Fibroblast of skin of scalp (primary cell): ENCODE results near the gene TMEM151B.
"Not testable (repeated sequence)": the region's sequence is repeated elsewhere in the genome, so short reads cannot be mapped to it uniquely, and the experiment has no call there.

Experiments used
- DNase-seq: peaks from one replicate; pipeline ENCODE4 v3.0.0-alpha.2; 2013

TMEM151B gene

DNA sequence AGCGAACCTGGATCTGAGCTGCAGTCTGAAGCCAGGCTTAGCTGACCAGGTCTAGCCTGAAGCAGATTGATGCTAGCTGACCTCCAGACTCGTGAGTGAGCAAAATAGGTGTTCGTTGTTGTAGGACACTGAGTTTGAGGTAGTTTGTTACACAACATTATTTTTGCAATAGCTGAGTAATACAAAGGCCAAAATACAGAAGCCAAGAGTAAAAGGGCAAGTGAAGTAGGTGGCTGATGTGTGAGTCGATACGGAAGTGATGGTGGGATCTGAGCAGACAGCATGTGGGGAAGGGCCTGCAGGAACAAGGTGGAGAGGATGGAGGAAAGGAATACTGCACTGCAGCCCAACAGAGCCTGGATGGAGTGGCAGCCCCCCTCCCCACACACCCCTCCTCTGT is 63.7 kb downstream of the TMEM151B start:
- DNase-seq, result no peak

DNA sequence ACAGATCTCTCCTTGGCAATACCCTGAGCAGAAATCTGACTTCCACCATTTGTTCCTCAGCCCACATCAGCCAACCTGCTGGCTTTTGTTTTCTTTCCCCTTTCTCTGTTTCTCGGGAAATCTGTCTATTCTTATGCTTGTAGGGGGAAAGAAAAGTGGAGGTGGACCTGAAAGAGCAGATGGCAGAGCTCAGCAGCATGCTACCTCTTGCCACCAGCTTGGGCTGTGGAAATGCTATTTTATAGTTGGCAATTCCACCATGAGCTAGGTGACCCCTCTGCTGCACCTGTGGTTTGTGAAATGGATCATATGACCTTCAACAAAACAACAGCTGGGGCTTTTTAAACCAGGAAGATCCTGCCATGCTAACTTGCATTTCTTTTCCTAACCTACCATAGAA is 65.4 kb downstream of the TMEM151B start:
- DNase-seq, result no peak

DNA sequence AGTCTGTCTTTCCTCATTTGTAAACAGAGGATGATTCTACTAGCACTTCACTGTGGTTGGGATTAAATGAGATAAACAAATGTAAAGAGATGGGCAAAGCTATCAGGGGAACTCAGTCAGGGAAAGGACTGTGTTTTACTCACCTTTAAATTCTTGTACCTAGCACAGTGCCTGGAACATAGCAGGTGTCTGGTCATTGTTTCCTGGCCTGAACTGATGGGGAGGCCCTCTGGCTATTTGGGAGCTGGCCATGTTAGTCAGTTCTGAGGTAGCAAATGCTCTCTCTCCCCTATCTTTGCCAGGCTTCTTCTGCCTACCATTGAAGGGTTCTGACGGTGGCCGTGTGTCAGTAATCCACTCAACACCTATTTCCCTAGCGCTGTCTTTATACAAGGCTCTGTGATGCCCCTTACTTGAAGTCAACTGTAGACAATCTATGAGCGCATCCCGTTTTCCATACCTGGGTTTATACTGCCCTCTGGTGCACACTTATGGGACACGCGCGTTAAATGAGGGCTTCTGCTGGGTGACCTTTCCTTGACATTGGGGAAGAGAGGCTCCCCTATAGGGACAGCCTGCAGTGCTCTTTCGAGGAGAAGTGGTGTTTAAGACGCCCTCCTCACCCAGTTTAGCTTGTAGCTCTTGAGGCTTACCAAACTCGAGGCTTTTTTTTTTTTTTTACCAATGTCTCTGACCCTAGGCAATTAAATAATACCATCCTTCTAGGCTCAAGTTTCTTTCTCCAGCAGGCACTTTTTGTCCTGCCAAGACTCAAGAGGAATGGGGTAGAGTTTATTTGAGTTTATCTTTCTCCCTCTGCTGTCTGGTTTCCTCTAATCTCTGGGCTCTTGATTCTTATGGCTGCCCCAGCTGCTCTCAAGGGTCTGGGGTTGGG is 68.2 kb downstream of the TMEM151B start:
- peak; percentile 62 for DNase-seq

DNA sequence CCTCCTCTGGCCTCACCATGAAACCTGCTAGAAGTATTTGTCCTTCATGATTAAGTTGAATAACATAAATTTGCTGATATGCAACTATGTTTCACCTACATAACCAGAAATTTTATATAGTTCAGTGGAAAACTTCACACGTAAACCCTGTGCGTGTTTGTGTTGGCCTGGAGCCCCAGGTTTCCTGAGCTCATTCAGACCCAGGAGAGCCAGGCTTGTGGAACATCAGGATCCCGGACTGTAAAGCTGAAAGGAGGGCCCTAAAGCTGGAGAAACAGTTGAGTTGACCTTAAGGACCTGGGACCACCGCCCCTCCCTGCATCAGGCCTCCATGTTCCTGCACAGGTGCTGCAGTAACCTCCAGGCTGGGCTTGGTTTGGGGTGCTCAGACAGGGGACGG is 69.1 kb downstream of the TMEM151B start:
- no peak for DNase-seq

DNA sequence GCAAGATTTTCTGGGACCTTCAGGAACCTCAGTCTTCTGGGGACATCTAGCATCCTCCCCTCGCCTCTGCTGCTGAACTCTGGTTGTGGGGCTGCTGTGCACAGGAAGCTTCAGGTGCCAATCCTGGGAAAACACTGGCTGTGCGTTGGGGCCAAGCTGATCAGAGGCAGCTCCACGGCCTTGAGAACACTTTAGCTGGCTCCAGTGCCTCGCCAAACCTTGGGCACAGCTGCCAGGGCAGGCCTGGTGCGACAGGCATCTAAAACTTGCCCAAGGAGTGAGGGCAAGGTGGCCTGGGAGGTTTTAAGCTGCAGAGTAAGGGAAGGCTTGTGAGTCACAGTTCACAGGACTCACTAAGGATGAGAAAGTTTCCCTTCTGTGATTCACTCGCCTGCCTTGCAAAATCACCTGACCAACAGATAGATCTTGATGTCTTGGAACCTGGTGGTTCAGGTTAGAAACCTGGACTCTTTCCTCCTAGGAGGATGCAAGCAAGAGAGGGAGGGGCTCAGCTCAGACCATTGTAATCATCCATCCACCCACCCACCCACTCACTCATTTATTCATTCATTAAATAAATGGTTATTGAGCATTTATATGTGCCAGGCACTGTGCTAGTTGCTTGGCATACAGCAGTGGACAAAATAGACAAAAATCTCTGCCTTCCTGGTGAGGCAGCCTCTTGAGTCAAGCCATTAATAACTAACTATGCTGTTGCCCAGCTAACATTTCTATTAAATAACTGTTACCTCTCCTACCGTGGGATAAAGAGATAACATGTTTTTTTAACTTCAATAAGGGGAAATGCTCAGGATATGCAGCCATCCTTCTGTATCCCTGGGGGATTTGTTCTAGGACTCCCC is 69.7 kb downstream of the TMEM151B start:
- no peak for DNase-seq

DNA sequence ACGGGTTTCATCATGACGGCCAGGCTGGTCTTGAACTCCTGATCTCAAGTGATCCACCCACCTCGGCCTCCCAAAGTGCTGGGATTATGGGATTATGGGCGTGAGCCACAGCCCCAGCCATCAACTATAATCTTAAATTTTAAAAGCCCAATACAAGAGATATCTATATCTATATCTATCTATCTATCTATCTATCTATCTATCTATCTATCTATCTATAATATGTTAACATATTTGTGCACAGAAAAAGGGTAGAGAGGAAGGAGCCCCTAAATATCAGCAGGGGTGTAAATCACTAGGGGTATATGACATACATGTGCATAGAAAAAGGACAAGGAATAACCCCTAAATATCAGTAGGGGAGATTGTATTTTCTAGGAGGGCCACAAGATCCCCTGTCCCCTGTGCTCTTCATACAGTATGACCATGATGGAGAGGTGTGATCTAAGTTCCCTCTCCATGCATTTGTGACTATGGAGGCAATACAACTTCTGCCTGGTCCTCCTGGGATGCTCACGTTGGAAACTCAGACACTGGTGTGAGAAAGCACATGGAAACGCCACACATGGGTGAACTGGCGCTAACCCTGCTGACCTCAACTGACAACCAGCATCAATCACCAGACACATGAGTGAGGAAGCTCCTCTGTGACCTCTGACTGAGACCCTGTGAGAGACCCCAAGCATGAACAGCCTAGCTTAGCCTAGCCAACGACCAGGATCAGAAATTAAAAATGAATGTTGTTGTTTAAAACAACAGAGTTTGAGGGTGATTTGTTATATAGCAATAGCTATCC is 71.0 kb downstream of the TMEM151B start:
- no peak for DNase-seq

DNA sequence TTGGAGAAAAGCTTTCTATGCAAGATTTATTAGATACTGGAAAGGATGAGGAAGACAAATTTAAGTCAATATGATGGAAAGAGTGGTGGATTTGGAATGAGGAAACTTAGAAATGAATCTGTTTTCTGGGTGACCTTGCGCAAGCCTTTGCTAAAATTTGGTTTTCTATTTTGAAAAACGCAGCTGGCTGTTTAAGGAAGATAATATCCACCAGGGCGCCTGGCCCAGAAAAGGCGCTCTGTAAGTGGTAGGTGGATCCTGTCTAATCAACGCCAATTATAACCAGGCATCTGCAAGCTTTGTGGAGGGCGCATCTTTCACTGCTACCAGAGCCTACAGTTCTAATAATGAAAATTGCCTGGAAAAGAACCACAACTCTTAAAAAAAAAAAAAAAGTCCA is 71.8 kb downstream of the TMEM151B start:
- DNase-seq, result no peak

DNA sequence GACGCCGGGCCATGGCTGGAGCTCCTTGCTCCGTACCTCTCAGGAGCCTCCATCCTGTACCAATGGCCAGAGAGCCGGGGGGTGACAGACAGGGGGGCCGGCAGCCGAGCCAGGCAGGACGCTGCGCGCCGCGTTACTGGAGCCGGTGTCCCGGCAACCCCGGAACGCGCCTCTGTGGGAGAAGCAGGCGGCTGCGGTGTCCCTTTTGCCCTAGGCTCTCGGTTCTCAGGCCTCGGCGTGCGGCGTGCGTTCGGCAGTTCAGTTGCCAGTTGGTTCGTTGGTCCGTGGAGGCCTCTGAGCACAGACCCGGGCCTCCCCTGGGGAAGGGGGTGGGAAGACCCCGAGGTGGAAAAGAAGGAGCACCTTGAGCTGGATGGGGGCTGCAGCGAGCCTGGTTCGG is 72.2 kb downstream of the TMEM151B start, which contains the start of gene SPATS1:
Gene SPATS1, plus strand, starts transcription at position 162 of the 400 bp plus-strand sequence. CDS start 446 bp downstream, outside the sequence.
- no peak for DNase-seq

DNA sequence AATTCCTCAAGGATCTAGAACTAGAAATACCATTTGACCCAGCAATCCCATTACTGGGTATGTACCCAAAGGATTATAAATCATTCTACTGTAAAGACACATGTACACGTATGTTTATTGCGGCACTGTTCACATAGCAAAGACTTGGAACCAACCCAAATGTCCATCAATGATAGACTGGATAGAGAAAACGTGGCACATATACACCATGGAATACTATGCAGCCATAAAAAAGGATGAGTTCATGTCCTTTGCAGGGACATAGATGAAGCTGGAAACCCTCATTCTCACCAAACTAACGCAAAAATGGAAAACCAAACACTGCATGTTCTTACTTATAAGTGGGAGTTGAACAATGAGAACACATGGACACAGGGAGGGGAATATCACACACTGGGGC is 76.6 kb downstream of the TMEM151B start:
- DNase-seq, result not testable (repeated sequence)

DNA sequence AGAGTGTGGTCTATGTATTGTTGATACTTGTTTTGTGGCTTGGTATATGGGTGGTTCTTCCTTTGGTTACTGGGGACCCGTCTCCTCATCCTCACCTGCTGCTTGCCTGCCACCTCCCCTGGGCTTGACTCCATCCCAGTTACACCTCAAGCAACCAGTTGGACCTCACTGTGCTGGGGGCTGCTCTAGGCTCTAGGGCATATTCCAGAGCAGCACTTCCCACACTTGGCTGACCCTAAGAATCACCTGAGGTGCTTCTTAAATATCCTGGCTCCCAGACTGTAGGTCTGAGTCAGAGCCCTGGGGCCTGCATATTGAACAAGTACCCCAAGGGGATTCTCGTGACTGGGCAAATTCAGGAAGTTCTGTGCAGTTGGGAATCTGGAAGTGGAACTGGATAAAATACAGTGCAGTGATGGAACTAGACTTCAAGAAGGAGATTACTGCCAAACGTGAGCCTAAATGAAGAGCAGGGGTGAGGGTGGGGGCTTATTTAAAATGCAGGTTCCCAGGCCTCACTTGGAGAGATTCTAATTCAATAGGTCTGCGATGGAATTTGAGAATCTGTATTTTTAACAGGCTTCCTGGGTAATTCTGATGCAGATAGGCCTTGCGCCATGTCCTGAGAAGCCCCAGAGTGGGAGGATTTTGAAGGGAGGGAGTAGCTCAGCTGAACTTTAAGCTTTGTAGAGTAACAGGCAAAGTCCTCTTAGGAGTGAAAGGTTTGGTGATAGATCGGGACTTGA is 79.8 kb downstream of the TMEM151B start:
- DNase-seq, result no peak

DNA sequence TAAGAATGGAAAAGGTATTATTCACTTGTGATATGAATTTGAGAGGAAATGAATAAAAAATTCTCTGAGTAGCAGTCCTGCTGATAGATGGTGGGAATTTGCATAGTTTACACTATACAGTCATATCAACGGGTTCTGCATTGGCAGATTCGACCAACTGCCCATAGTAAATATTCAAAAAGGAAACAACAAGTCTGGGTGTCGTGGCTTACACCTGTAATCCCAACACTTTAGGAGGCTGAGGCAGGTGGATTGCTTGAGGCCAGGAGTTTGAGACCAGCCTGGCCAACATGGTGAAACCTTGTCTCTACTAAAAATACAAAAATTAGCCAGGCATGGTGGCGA is 80.4 kb downstream of the TMEM151B start:
- not testable (repeated sequence) for DNase-seq

DNA sequence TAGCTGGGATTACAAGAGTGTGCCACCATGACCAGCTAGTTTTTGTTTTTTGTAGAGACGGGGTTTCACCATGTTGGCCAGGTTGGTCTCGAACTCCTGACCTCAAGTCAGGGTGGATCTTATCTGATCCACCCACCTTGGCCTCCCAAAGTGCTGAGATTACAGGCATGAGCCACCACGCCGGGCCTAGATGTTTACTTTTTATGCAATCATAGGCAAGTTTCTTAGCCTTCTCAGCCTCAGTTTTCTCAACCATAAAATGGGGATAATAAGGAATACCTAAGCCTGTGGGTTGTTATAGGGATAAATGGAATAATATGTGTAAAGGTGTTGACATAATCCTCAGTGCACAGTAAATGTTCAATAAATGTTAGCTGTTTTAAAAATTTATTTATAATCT is 82.0 kb downstream of the TMEM151B start:
- DNase-seq, result no peak

DNA sequence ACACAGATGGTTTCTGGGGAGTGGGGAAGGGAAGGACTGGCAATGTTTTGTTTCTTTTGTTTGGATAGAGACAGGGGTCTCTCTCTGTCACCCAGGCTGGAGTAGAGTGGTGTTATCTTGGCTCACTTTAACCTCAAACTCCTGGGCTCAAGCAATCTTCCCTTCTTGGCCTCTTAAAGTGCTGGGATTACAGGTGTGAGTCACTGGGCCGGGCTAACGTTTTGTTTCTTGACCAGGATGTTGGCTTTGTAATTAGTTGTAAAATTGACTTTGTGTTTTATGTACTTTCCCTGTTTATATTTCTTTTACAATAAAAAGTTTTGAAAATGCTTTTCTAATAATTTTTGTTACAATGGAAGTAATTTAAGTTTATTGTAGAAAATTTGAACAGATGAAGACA is 83.1 kb downstream of the TMEM151B start:
- no peak for DNase-seq

DNA sequence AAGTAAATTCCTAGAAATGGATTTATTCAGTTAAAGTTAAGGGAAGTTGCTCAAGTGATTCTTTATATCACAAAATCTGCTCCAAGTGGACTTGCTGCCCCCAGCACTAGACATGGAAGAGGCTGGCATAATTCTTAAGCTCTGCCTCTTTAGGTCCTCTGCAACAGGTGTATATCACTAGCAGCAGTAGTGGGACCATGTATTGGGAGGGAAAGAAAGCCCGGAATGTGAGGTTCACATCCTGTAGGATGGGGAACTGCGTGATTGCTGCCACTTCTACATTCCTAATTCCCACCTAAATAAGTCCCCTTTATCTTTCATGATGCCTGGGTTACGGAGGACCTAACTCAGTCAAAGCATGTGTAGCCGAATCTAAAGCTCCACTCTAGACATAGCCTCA is 85.4 kb downstream of the TMEM151B start:
- DNase-seq, result no peak

DNA sequence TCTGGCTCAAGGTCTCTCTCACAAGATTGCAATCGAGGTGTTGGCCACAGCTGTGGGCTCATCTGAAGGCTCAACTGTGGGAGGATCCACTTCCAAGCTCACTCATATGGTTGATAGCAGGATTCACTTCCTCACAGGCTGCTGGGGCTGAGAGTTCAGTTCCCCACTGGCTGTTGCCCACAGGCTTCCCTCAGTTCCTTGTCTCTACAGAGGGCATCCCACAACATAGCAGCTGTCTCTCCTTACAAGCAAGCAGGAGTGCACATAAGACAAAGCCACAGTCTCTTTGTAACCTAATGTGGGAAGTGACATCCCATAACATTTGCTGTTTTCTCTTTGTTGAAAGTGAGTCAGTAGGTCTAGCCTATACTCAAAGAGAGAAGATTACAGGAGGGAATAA is 86.2 kb downstream of the TMEM151B start:
- DNase-seq, result no peak
